ENCODE measurements around the gene PRH2. TPM values are rescaled to one million over a fixed set of nuclear protein-coding genes. Genes with fewer than 3 reads are reported as not detected.

PRH2 gene
- total RNA-seq, 2 donors from 2014 or later: not detected

DNA sequence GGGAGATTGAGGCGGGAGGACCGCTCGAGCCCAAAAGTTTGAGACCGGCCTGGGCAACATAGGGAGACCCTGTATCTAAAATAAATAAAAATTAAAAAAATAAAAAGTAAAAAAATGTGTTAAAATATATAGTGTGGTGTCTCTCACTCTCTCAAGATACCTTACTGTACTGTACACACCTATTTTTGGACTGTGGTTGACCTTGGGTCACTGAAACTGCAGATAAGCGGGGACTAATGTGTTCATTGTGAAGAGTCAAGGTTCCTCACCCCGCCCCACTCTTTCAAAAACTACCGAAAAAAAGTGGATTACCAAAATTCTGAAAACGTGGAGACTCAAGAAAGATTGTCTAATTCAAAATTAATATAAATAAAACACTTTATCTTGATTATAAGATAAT, 18.7 kb upstream of the PRH2 start:
- DNase-seq: no peak
- Histone ChIP-seq H3K4me3 (no peak overlapping the region), H3K4me1 (no peaks in the 10 kb centered on the region), H3K27me3 (no peaks in the 10 kb centered on the region), H3K9me3 (no peaks in the 10 kb centered on the region), H3K27ac (no peak overlapping the region), H3K36me3 (replicated peaks in 1 of 2; ENCODE audit: insufficient read depth in 1 of 2, low read depth in 2 of 2) (no peaks in the 10 kb centered on the region)
- 62 to 68% methylated on average over 8 of the region's 8 CpGs for WGBS, 2 donors
- ATAC-seq: no peak
- intact Hi-C loops (cut with DNase I): no loop called here
- TF ChIP-seq, protein P1, sequence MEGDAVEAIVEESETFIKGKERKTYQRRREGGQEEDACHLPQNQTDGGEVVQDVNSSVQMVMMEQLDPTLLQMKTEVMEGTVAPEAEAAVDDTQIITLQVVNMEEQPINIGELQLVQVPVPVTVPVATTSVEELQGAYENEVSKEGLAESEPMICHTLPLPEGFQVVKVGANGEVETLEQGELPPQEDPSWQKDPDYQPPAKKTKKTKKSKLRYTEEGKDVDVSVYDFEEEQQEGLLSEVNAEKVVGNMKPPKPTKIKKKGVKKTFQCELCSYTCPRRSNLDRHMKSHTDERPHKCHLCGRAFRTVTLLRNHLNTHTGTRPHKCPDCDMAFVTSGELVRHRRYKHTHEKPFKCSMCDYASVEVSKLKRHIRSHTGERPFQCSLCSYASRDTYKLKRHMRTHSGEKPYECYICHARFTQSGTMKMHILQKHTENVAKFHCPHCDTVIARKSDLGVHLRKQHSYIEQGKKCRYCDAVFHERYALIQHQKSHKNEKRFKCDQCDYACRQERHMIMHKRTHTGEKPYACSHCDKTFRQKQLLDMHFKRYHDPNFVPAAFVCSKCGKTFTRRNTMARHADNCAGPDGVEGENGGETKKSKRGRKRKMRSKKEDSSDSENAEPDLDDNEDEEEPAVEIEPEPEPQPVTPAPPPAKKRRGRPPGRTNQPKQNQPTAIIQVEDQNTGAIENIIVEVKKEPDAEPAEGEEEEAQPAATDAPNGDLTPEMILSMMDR (IDR thresholded peaks at IDR 0.05): no peak
- TF ChIP-seq POLR2A (IDR thresholded peaks at IDR 0.05): no peak

DNA sequence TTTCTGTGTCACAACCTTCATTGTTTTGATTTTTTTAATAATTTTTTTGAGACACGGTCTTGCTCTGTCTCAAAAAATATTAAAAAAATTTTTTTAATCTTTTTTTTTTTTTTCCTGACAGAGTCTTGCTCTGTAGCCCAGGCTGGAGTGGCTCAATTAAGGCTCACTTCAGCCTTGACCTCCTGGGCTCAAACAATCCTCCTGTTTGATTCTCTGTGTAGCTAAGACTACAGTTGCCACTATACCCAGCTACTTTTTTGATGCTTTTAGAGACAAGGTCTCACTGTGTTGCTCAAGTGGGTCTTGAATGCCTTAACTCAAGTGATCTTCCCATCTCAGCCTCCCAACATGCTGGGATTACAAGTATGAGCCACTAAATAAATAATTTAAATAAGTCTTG, 9.2 kb upstream of the PRH2 start:
- TF ChIP-seq POLR2A (IDR thresholded peaks at IDR 0.05): no peak
- TF ChIP-seq, protein P1 (IDR thresholded peaks at IDR 0.05): no peak
- 94 to 95% methylated on average over 1 of the region's 1 CpG for WGBS, 2 donors
- intact Hi-C loops (cut with DNase I): no loop called here

DNA sequence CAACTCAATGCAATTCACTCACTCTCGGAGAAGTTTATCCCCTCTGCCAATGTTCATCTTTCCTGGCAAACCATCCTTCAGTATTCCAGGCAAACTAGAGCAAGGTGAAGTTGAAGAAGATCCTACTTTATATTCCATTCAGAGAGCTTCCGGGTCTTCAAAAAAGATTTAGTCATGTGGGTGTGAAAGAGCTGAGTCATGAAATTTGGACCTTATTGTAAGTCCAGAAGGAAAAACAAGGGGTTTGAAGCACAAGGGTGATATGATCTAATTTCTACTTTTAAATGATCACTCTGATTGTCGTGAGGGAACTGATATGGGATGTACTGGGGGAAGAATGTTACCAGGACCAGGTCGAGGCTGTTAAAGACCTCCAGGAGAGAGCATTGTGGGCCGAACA, 2.8 kb upstream of the PRH2 start:
- TF ChIP-seq, protein P1 (IDR thresholded peaks at IDR 0.05): no peak
- TF ChIP-seq POLR2A (IDR thresholded peaks at IDR 0.05): no peak
- DNase-seq: no peak
- 90 to 91% methylated on average over 5 of the region's 5 CpGs for WGBS, 2 donors
- Histone ChIP-seq H3K4me3 (no peak overlapping the region), H3K36me3 (replicated peaks in 1 of 2; ENCODE audit: insufficient read depth in 1 of 2, low read depth in 2 of 2) (no peaks in the 10 kb centered on the region), H3K9me3 (no peaks in the 10 kb centered on the region), H3K27ac (no peak overlapping the region), H3K27me3 (no peaks in the 10 kb centered on the region), H3K4me1 (no peaks in the 10 kb centered on the region)
- intact Hi-C loops (cut with DNase I): no loop called here
- no peak for ATAC-seq

More for the DNA sequence above, 9.2 kb upstream of the PRH2 start:
- H3K36me3 ChIP-seq (replicated peaks in 1 of 2; ENCODE audit: insufficient read depth in 1 of 2, low read depth in 2 of 2): no peaks in the 10 kb centered on the region
- H3K4me3 ChIP-seq: no peak overlapping the region
- DNase-seq (no peak), ATAC-seq (no peak)
- no peaks in the 10 kb centered on the region for H3K4me1 ChIP-seq
- H3K27me3 ChIP-seq: no peaks in the 10 kb centered on the region
- H3K27ac ChIP-seq: no peak overlapping the region
- H3K9me3 ChIP-seq: no peaks in the 10 kb centered on the region

DNA sequence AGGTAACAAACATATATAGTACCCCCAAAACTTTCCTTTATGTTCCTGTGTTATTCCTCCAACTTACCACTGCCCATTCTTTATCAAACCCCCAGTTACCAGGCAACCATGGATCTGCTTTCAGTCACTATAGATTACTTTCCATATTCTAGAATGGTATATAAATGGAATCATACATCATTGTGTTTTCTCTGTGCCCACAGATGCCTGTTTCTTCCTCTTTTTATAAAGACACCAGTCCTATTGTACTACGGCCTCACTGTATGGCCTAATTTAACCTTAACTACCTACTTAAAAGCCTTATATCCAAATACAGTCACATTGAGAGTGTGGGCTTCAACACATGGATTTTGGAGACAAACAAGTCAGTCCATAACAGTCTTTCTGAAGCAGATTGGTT, 7.5 kb downstream of the PRH2 start:
- ATAC-seq (no peak), DNase-seq (no peak)
- no peak for TF ChIP-seq POLR2A (IDR thresholded peaks at IDR 0.05)
- TF ChIP-seq, protein P1 (IDR thresholded peaks at IDR 0.05): no peak
- H3K4me1 ChIP-seq: no peaks in the 10 kb centered on the region
- H3K9me3 ChIP-seq: no peaks in the 10 kb centered on the region
- intact Hi-C loops (cut with DNase I): no loop called here
- H3K27me3 ChIP-seq: no peaks in the 10 kb centered on the region
- H3K4me3 ChIP-seq: no peak overlapping the region
- no peaks in the 10 kb centered on the region for H3K36me3 ChIP-seq (replicated peaks in 1 of 2; ENCODE audit: insufficient read depth in 1 of 2, low read depth in 2 of 2)
- 88 to 89% methylated on average over 1 of the region's 1 CpG for WGBS, 2 donors
- no peak overlapping the region for H3K27ac ChIP-seq

DNA sequence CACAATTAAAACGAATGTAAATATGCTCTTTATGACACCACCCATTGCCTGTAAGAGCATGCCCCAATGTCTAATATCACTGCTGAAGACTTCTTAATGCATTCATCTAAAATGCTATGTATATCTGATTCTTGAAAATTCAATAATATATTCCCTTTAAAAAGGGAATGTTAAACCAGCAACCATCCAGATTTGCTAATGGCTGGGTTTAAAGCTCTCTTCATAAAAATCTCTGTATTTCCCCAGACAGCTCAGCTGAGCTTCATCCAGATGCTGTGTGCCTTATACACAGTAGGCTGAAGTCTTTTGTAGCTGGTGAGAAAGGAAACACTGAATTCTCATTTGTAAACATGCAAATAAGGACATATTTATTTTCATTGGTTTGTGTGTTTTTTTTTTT, 10.1 kb downstream of the PRH2 start, which contains the start of gene TAS2R14:
Gene TAS2R14, minus strand, starts transcription at position 101 of the 400 bp plus-strand sequence. Its CDS starts 56 bp downstream, at position 45.
- Histone ChIP-seq H3K36me3 (replicated peaks in 1 of 2; ENCODE audit: insufficient read depth in 1 of 2, low read depth in 2 of 2) (no peaks in the 10 kb centered on the region), H3K27ac (no peak within 1 kb of the TSS), H3K9me3 (no peaks in the 10 kb centered on the region), H3K27me3 (no peaks in the 10 kb centered on the region), H3K4me1 (no peaks in the 10 kb centered on the region), H3K4me3 (no peak within 1 kb of the TSS)
- DNase-seq: no peak
- TF ChIP-seq, protein P1 (IDR thresholded peaks at IDR 0.05): no peak
- no peak for TF ChIP-seq POLR2A (IDR thresholded peaks at IDR 0.05)
- ATAC-seq: no peak
- intact Hi-C loops (cut with DNase I): no loop called here
- 71% methylated on average over 1 of the region's 1 CpG for WGBS, 2 donors

All from body of pancreas (tissue), 4 donors.